Activated CD4-positive, alpha-beta T cell treated with anti-CD3 and anti-CD28 coated beads for 48 hours (primary cell): ENCODE results near the gene NTMT1.

Experiments used
- DNase-seq: peaks from one replicate; pipeline ENCODE4 v3.0.0-alpha.2; 2020

Gene NTMT1

GRCh38 chr9:129682381-129682780 is 56.4 kb downstream of the NTMT1 start:
- no peak for DNase-seq

DNA sequence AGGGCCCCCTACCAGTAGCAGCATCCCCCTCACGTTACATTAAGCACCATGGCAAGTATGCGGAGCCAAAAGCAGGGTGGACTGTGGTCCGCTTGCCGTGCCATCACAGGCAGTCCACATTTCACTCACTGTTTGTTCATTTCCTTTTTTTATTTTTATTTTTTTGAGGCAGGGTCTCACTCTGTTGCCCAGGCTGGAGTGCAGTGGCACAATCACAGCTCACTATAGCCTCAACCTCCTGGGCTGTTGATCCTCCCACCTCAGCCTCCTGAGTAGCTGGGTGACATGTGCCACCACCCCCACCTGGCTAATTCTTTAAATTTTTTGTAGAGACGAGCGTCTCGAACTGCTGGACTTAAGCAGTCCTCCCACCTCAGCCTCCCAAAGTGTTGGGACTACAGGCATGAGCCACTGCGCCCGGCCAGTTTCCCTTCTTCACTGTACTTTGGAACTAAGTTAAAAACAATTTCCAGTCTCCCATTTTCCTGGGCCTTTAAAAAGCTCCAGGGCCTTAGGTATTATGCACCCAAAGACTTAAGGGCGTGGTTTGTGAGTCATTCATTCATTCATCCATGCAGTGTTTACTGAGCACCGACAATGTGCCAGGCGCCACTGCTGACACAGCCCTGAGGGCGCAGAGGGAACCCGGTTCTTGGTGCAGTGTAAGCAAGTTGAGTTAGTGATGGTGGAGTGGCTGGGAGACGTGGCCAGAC is 59.4 kb downstream of the NTMT1 start:
- no peak for DNase-seq
